ENCODE data around the gene HDGFL2. TPM values are rescaled to one million over a fixed set of nuclear protein-coding genes. Genes with fewer than 3 reads are reported as not detected.

Gene HDGFL2
- total and polyA plus RNA-seq, 4 donors = 36.5 to 47.0 (median 38.8) TPM

DNA sequence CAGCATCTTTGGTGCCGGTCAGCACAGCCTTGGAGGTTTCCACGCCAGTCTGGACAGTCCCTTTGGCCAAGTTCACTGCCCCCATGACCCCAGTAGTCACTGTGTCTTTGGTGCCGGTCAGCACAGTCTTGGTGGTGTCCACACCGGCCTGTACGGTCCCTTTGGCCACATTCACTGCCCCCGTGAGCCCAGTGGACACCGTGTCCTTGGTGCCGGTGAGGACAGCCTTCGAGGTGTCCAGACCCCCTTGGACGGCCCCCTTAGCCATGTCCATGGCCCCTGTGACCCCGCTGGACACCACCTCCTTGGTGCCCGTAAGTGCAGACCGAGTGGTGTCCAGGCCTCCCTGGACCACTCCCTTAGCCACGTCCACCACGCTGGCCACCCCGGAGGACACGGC, 41.2 kb downstream of the HDGFL2 start:
- no peak for DNase-seq
- Histone ChIP-seq H3K9ac (ENCODE audit: insufficient read depth in 1 of 2, low read length in 2 of 2) (no peak overlapping the region), H3K4me3 (no peak overlapping the region), H3K9me3 (ENCODE audit: control insufficient read depth in 4 of 4, insufficient read depth in 3 of 4, low read length in 3 of 4) (no peaks in the 10 kb centered on the region), H3K36me3 (ENCODE audit: control insufficient read depth in 4 of 4, insufficient read depth in 4 of 4, low read length in 4 of 4) (no peaks in the 10 kb centered on the region), H3K4me1 (ENCODE audit: control insufficient read depth in 5 of 5, insufficient read depth in 5 of 5, low read length in 5 of 5) (no peaks in the 10 kb centered on the region), H3K27ac (ENCODE audit: low read depth in 1 of 2, low read length in 1 of 2) (no peak overlapping the region), H3K27me3 (ENCODE audit: control insufficient read depth in 3 of 3, insufficient read depth in 3 of 3, low read length in 2 of 3) (no peaks in the 10 kb centered on the region)
- 93% methylated on average over 17 of the region's 17 CpGs for WGBS, 2 donors
- no peak for TF ChIP-seq CTCF (IDR thresholded peaks at IDR 0.05; ENCODE audit: control extremely low read depth, extremely low read depth)
- ATAC-seq (ENCODE audit: insufficient read depth, low FRiP score) = no peak

DNA sequence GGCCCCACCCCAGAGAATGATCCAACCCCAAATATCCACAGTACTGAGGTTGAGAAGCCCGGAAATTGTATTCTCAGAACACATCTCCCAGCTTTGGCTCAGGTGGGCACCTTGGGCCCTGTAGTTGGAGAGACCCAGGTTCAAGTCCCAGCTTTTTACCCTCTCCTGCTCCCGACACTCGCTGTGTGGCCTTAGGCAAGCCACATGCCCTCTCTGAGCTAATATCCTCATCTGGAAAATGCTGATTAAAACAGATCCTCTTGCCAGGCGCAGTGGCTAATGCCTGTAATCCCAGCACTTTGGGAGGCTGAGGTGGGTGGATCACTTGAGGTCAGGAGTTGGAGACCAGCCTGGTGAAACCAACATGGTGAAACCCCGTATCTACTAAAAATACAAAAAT, 43.6 kb downstream of the HDGFL2 start:
- ATAC-seq (ENCODE audit: insufficient read depth, low FRiP score) = no peak
- 92 to 95% methylated on average over 5 of the region's 5 CpGs for whole genome bisulfite sequencing, 2 donors
- Histone ChIP-seq H3K27ac (ENCODE audit: low read depth in 1 of 2, low read length in 1 of 2) (no peak overlapping the region), H3K4me3 (no peak overlapping the region), H3K36me3 (ENCODE audit: control insufficient read depth in 4 of 4, insufficient read depth in 4 of 4, low read length in 4 of 4) (no peaks in the 10 kb centered on the region), H3K9ac (ENCODE audit: insufficient read depth in 1 of 2, low read length in 2 of 2) (no peak overlapping the region), H3K9me3 (ENCODE audit: control insufficient read depth in 4 of 4, insufficient read depth in 3 of 4, low read length in 3 of 4) (no peaks in the 10 kb centered on the region), H3K4me1 (ENCODE audit: control insufficient read depth in 5 of 5, insufficient read depth in 5 of 5, low read length in 5 of 5) (no peaks in the 10 kb centered on the region), H3K27me3 (ENCODE audit: control insufficient read depth in 3 of 3, insufficient read depth in 3 of 3, low read length in 2 of 3) (no peaks in the 10 kb centered on the region)
- no peak for DNase-seq
- TF ChIP-seq CTCF (IDR thresholded peaks at IDR 0.05; ENCODE audit: control extremely low read depth, extremely low read depth) = no peak

DNA sequence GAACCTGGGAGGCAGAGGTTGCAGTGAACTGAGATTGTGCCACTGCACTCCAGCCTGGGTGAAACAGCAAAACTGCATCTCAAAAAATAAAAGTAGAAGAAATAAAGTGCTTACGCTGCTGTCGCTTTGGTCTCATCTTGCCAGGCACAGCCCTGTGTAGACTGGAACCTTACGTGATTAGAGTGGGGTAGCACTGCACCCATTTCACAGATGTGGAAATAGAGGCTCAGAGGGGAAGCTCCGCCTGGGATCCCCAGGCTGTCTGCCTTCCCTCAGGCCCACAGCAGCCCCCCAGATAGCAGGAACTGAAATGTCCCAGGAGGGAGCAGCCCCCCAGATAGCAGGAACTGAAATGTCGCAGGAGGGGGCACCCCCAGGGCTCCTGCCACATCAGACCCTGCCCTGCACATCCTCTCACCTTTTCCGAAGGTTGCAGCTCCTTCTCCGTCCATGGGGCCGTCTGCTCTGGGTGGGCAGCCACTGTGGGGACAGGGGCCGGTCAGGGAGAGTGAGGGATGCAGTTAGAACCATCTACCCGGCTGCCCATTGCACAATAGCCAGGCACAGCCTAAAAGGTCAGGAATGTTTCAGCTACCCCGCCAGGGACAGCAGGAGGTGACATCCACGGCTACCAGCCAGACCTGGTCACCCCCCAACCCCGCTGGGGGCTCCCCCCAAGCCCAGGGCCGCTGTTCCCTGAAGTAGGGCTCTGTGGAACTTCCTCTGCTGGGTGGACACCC, 44.3 kb downstream of the HDGFL2 start:
- H3K27ac ChIP-seq (ENCODE audit: low read depth in 1 of 2, low read length in 1 of 2) = peak overlapping the region in 1 of 2 donors; percentile 92
- no peak for DNase-seq

More for the DNA sequence above, 44.3 kb downstream of the HDGFL2 start:
- H3K36me3 ChIP-seq (ENCODE audit: control insufficient read depth in 4 of 4, insufficient read depth in 4 of 4, low read length in 4 of 4) = no peaks in the 10 kb centered on the region
- no peaks in the 10 kb centered on the region for H3K9me3 ChIP-seq (ENCODE audit: control insufficient read depth in 4 of 4, insufficient read depth in 3 of 4, low read length in 3 of 4)
- WGBS, 2 donors = 70 to 72% methylated on average over 14 of the region's 14 CpGs
- H3K4me3 ChIP-seq = no peak overlapping the region
- no peak for ATAC-seq (ENCODE audit: insufficient read depth, low FRiP score)
- H3K9ac ChIP-seq (ENCODE audit: insufficient read depth in 1 of 2, low read length in 2 of 2) = no peak overlapping the region
- H3K4me1 ChIP-seq (ENCODE audit: control insufficient read depth in 5 of 5, insufficient read depth in 5 of 5, low read length in 5 of 5) = no peaks in the 10 kb centered on the region
- H3K27me3 ChIP-seq (ENCODE audit: control insufficient read depth in 3 of 3, insufficient read depth in 3 of 3, low read length in 2 of 3) = no peaks in the 10 kb centered on the region
- no peak for TF ChIP-seq CTCF (IDR thresholded peaks at IDR 0.05; ENCODE audit: control extremely low read depth, extremely low read depth)

All from lung (tissue), 12 donors.